Measurements from ENCODE around the gene CHST15.

CHST15 gene

GRCh38 chr10:124028700-124029480 lies 64.5 kb downstream of the CHST15 start:
- no peak overlapping the region for H3K27ac ChIP-seq
- no peak for TF ChIP-seq ZFX (IDR thresholded peaks at IDR 0.05)
- no peak for TF ChIP-seq CTCF (conservative IDR thresholded peaks at IDR 0.05)

GRCh38 chr10:124027651-124028050 lies 65.7 kb downstream of the CHST15 start:
- H3K27ac ChIP-seq, result no peak overlapping the region
- TF ChIP-seq ZFX (IDR thresholded peaks at IDR 0.05) (no peak), CTCF (conservative IDR thresholded peaks at IDR 0.05) (no peak)

GRCh38 chr10:124027031-124027611 lies 66.3 kb downstream of the CHST15 start:
- TF ChIP-seq ZFX (IDR thresholded peaks at IDR 0.05) (no peak), CTCF (conservative IDR thresholded peaks at IDR 0.05) (no peak)
- H3K27ac ChIP-seq, result no peak overlapping the region

- no peak overlapping the region for H3K27ac ChIP-seq
- no peak for TF ChIP-seq ZFX (IDR thresholded peaks at IDR 0.05)
- TF ChIP-seq CTCF (conservative IDR thresholded peaks at IDR 0.05), result no peak
These were observed 66.8 kb downstream of the CHST15 start for GRCh38 chr10:124026589-124026939.

GRCh38 chr10:124025660-124026588 lies 67.5 kb downstream of the CHST15 start:
- TF ChIP-seq CTCF (conservative IDR thresholded peaks at IDR 0.05), result no peak; the same call in 1 of the 2 replicates
- no peak for TF ChIP-seq ZFX (IDR thresholded peaks at IDR 0.05)
- H3K27ac ChIP-seq, result no peak overlapping the region

GRCh38 chr10:124025152-124025551 lies 68.2 kb downstream of the CHST15 start:
- no peak overlapping the region for H3K27ac ChIP-seq
- TF ChIP-seq ZFX (IDR thresholded peaks at IDR 0.05) (no peak), CTCF (conservative IDR thresholded peaks at IDR 0.05) (no peak)

- no peak overlapping the region for H3K27ac ChIP-seq
- TF ChIP-seq CTCF (conservative IDR thresholded peaks at IDR 0.05), result no peak
- no peak for TF ChIP-seq ZFX (IDR thresholded peaks at IDR 0.05)
These were observed 71.3 kb downstream of the CHST15 start for GRCh38 chr10:124022066-124022465.
